Measurements from ENCODE around the gene CEACAM1. TPM values are rescaled to one million over a fixed set of nuclear protein-coding genes. Genes with fewer than 3 reads are reported as not detected.
"Not testable (repeated sequence)": the region's sequence is repeated elsewhere in the genome, so short reads cannot be mapped to it uniquely, and the experiment has no call there.

The CEACAM1 gene
- polyA plus RNA-seq, 4 donors = 16.3 to 54.2 (median 32.9) TPM

GRCh38 chr19:42567567-42567966 lies 39.3 kb upstream of the CEACAM1 start:
- FAIRE-seq (no peak), DNase-seq (no peak)
- H3K27ac ChIP-seq (ENCODE audit: low read depth in 1 of 3, low read length in 2 of 3) = no peak overlapping the region
- H3K36me3 ChIP-seq (ENCODE audit: control insufficient read depth in 3 of 3, insufficient read depth in 2 of 3, low read depth in 1 of 3, low read length in 3 of 3) = no peaks in the 10 kb centered on the region
- no peak overlapping the region for H3K4me3 ChIP-seq (ENCODE audit: low read depth in 1 of 3, low read length in 3 of 3)
- WGBS, 3 donors = 84 to 89% (median 89%) methylated on average over 4 of the region's 4 CpGs
- no peaks in the 10 kb centered on the region for H3K4me1 ChIP-seq (ENCODE audit: control insufficient read depth in 3 of 3, insufficient read depth in 2 of 3, low read depth in 1 of 3, low read length in 2 of 3)
- peaks cover 0 to 2% (median 0%) of the 10 kb centered on the region in 3 donors for H3K27me3 ChIP-seq (ENCODE audit: control insufficient read depth in 3 of 3, insufficient read depth in 3 of 3, low read length in 3 of 3)
- no peaks in the 10 kb centered on the region for H3K9me3 ChIP-seq (ENCODE audit: control insufficient read depth in 2 of 2, insufficient read depth in 1 of 2, low read depth in 1 of 2, low read length in 1 of 2)

GRCh38 chr19:42563352-42564210 lies 35.3 kb upstream of the CEACAM1 start:
- no peaks in the 10 kb centered on the region for H3K36me3 ChIP-seq (ENCODE audit: control insufficient read depth in 3 of 3, insufficient read depth in 2 of 3, low read depth in 1 of 3, low read length in 3 of 3)
- FAIRE-seq (no peak), DNase-seq (peak; percentile 42 to 53)
- peaks cover 0 to 2% (median 2%) of the 10 kb centered on the region in 3 donors for H3K27me3 ChIP-seq (ENCODE audit: control insufficient read depth in 3 of 3, insufficient read depth in 3 of 3, low read length in 3 of 3)
- H3K27ac ChIP-seq (ENCODE audit: low read depth in 1 of 3, low read length in 2 of 3) = no peak overlapping the region
- WGBS, 3 donors = 12 to 17% (median 15%) methylated on average over 7 of the region's 7 CpGs
- no peaks in the 10 kb centered on the region for H3K4me1 ChIP-seq (ENCODE audit: control insufficient read depth in 3 of 3, insufficient read depth in 2 of 3, low read depth in 1 of 3, low read length in 2 of 3)
- no peak overlapping the region for H3K4me3 ChIP-seq (ENCODE audit: low read depth in 1 of 3, low read length in 3 of 3)
- H3K9me3 ChIP-seq (ENCODE audit: control insufficient read depth in 2 of 2, insufficient read depth in 1 of 2, low read depth in 1 of 2, low read length in 1 of 2) = no peaks in the 10 kb centered on the region

- WGBS, 3 donors = 44 to 72% (median 64%) methylated on average over 2 of the region's 2 CpGs
- Histone ChIP-seq H3K4me1 (ENCODE audit: control insufficient read depth in 3 of 3, insufficient read depth in 2 of 3, low read depth in 1 of 3, low read length in 2 of 3) (no peaks in the 10 kb centered on the region), H3K36me3 (ENCODE audit: control insufficient read depth in 3 of 3, insufficient read depth in 2 of 3, low read depth in 1 of 3, low read length in 3 of 3) (no peaks in the 10 kb centered on the region), H3K4me3 (ENCODE audit: low read depth in 1 of 3, low read length in 3 of 3) (no peak overlapping the region), H3K27ac (ENCODE audit: low read depth in 1 of 3, low read length in 2 of 3) (no peak overlapping the region), H3K27me3 (ENCODE audit: control insufficient read depth in 3 of 3, insufficient read depth in 3 of 3, low read length in 3 of 3) (peaks cover 0 to 2% (median 2%) of the 10 kb centered on the region in 3 donors), H3K9me3 (ENCODE audit: control insufficient read depth in 2 of 2, insufficient read depth in 1 of 2, low read depth in 1 of 2, low read length in 1 of 2) (no peaks in the 10 kb centered on the region)
- no peak for DNase-seq
- no peak for FAIRE-seq
These were observed 33.2 kb upstream of the CEACAM1 start for GRCh38 chr19:42561512-42561911.

- H3K4me1 ChIP-seq (ENCODE audit: control insufficient read depth in 3 of 3, insufficient read depth in 2 of 3, low read depth in 1 of 3, low read length in 2 of 3) = no peaks in the 10 kb centered on the region
- no peaks in the 10 kb centered on the region for H3K9me3 ChIP-seq (ENCODE audit: control insufficient read depth in 2 of 2, insufficient read depth in 1 of 2, low read depth in 1 of 2, low read length in 1 of 2)
- H3K27me3 ChIP-seq (ENCODE audit: control insufficient read depth in 3 of 3, insufficient read depth in 3 of 3, low read length in 3 of 3) = peaks cover 0 to 2% (median 2%) of the 10 kb centered on the region in 3 donors
- H3K4me3 ChIP-seq (ENCODE audit: low read depth in 1 of 3, low read length in 3 of 3) = no peak overlapping the region
- H3K36me3 ChIP-seq (ENCODE audit: control insufficient read depth in 3 of 3, insufficient read depth in 2 of 3, low read depth in 1 of 3, low read length in 3 of 3) = no peaks in the 10 kb centered on the region
- no peak overlapping the region for H3K27ac ChIP-seq (ENCODE audit: low read depth in 1 of 3, low read length in 2 of 3)
- DNase-seq = no peak
- no peak for FAIRE-seq
- 64 to 74% (median 74%) methylated on average over 4 of the region's 4 CpGs for WGBS, 3 donors
These were observed 32.5 kb upstream of the CEACAM1 start for GRCh38 chr19:42560731-42561130.

- Histone ChIP-seq H3K4me1 (ENCODE audit: control insufficient read depth in 3 of 3, insufficient read depth in 2 of 3, low read depth in 1 of 3, low read length in 2 of 3) (no peaks in the 10 kb centered on the region), H3K9me3 (ENCODE audit: control insufficient read depth in 2 of 2, insufficient read depth in 1 of 2, low read depth in 1 of 2, low read length in 1 of 2) (no peaks in the 10 kb centered on the region), H3K27ac (ENCODE audit: low read depth in 1 of 3, low read length in 2 of 3) (no peak overlapping the region), H3K27me3 (ENCODE audit: control insufficient read depth in 3 of 3, insufficient read depth in 3 of 3, low read length in 3 of 3) (peaks cover 0 to 2% (median 2%) of the 10 kb centered on the region in 3 donors), H3K4me3 (ENCODE audit: low read depth in 1 of 3, low read length in 3 of 3) (no peak overlapping the region), H3K36me3 (ENCODE audit: control insufficient read depth in 3 of 3, insufficient read depth in 2 of 3, low read depth in 1 of 3, low read length in 3 of 3) (no peaks in the 10 kb centered on the region)
- WGBS, 3 donors = 43 to 52% (median 46%) methylated on average over 7 of the region's 7 CpGs
- DNase-seq (no peak), FAIRE-seq (no peak)
These were observed 30.3 kb upstream of the CEACAM1 start for GRCh38 chr19:42558450-42559150.

GRCh38 chr19:42557386-42557871 lies 29.1 kb upstream of the CEACAM1 start:
- H3K4me3 ChIP-seq (ENCODE audit: low read depth in 1 of 3, low read length in 3 of 3); H3K27ac ChIP-seq (ENCODE audit: low read depth in 1 of 3, low read length in 2 of 3); H3K4me1 ChIP-seq (ENCODE audit: control insufficient read depth in 3 of 3, insufficient read depth in 2 of 3, low read depth in 1 of 3, low read length in 2 of 3); H3K27me3 ChIP-seq (ENCODE audit: control insufficient read depth in 3 of 3, insufficient read depth in 3 of 3, low read length in 3 of 3); DNase-seq; FAIRE-seq; H3K36me3 ChIP-seq (ENCODE audit: control insufficient read depth in 3 of 3, insufficient read depth in 2 of 3, low read depth in 1 of 3, low read length in 3 of 3); H3K9me3 ChIP-seq (ENCODE audit: control insufficient read depth in 2 of 2, insufficient read depth in 1 of 2, low read depth in 1 of 2, low read length in 1 of 2): not testable (repeated sequence)
- 48 to 65% (median 54%) methylated on average over 10 of the region's 10 CpGs for WGBS, 3 donors

GRCh38 chr19:42555801-42556200 lies 27.5 kb upstream of the CEACAM1 start:
- Histone ChIP-seq H3K27ac (ENCODE audit: low read depth in 1 of 3, low read length in 2 of 3) (no peak overlapping the region), H3K9me3 (ENCODE audit: control insufficient read depth in 2 of 2, insufficient read depth in 1 of 2, low read depth in 1 of 2, low read length in 1 of 2) (no peaks in the 10 kb centered on the region), H3K27me3 (ENCODE audit: control insufficient read depth in 3 of 3, insufficient read depth in 3 of 3, low read length in 3 of 3) (peaks cover 0 to 2% (median 2%) of the 10 kb centered on the region in 3 donors), H3K4me3 (ENCODE audit: low read depth in 1 of 3, low read length in 3 of 3) (no peak overlapping the region), H3K4me1 (ENCODE audit: control insufficient read depth in 3 of 3, insufficient read depth in 2 of 3, low read depth in 1 of 3, low read length in 2 of 3) (no peaks in the 10 kb centered on the region), H3K36me3 (ENCODE audit: control insufficient read depth in 3 of 3, insufficient read depth in 2 of 3, low read depth in 1 of 3, low read length in 3 of 3) (no peaks in the 10 kb centered on the region)
- FAIRE-seq (no peak), DNase-seq (no peak)
- WGBS, 3 donors = 51 to 78% (median 59%) methylated on average over 10 of the region's 10 CpGs

GRCh38 chr19:42555317-42555716 lies 27.0 kb upstream of the CEACAM1 start:
- Histone ChIP-seq H3K36me3 (ENCODE audit: control insufficient read depth in 3 of 3, insufficient read depth in 2 of 3, low read depth in 1 of 3, low read length in 3 of 3) (no peaks in the 10 kb centered on the region), H3K4me3 (ENCODE audit: low read depth in 1 of 3, low read length in 3 of 3) (no peak overlapping the region), H3K9me3 (ENCODE audit: control insufficient read depth in 2 of 2, insufficient read depth in 1 of 2, low read depth in 1 of 2, low read length in 1 of 2) (peaks cover 0 to 3% of the 10 kb centered on the region in 2 donors), H3K4me1 (ENCODE audit: control insufficient read depth in 3 of 3, insufficient read depth in 2 of 3, low read depth in 1 of 3, low read length in 2 of 3) (no peaks in the 10 kb centered on the region), H3K27ac (ENCODE audit: low read depth in 1 of 3, low read length in 2 of 3) (no peak overlapping the region), H3K27me3 (ENCODE audit: control insufficient read depth in 3 of 3, insufficient read depth in 3 of 3, low read length in 3 of 3) (peaks cover 0 to 2% (median 2%) of the 10 kb centered on the region in 3 donors)
- DNase-seq (no peak), FAIRE-seq (no peak)
- 37 to 48% (median 41%) methylated on average over 5 of the region's 5 CpGs for WGBS, 3 donors

Data from small intestine (tissue), 7 donors.